Right atrium auricular region (tissue), 2 donors: ENCODE data around the gene CTTNBP2. TPM values are rescaled to one million over a fixed set of nuclear protein-coding genes. Genes with fewer than 3 reads are reported as not detected.

ENCODE experiments used
- DNase-seq: peaks from one replicate; pipeline ENCODE4 v3.0.0-alpha.2; 2019; ENCODE audit warnings: low spot score
- H3K27ac ChIP-seq, 2 donors: fragments of 200-600 bp; sonication (generic); 1 replicate in 1 of 2; 2 replicates in 1 of 2; pipeline ENCODE4 v1.5.1; 2016 to 2019
- H3K27me3 ChIP-seq, 2 donors: fragments of 200-600 bp; sonication (generic); one replicate each; pipeline versions ENCODE4 v1.5.1 to v1.6.0; 2017 to 2019
- H3K36me3 ChIP-seq: fragments of 200-600 bp; sonication (generic); one replicate; pipeline ENCODE4 v1.5.1; 2016
- H3K4me1 ChIP-seq, 2 donors: fragments of 200-600 bp; sonication (generic); one replicate each; pipeline versions ENCODE4 v1.5.1 to v1.6.0; 2017 to 2019
- H3K4me3 ChIP-seq, 2 donors: fragments of 200-600 bp; sonication (generic); 1 replicate in 1 of 2; 2 replicates in 1 of 2; pipeline ENCODE4 v1.5.1; 2017 to 2019; ENCODE audit warnings: mild to moderate bottlenecking in 1 of 2, moderate library complexity in 1 of 2
- H3K9me3 ChIP-seq, 2 donors: fragments of 200-600 bp; sonication (generic); one replicate each; pipeline ENCODE4 v1.5.1; 2019
- total RNA-seq, 2 donors: library from RNA; depleted of rRNA; stranded (reverse); fragments of >200 nt; gene quantifications; one replicate each; pipeline ENCODE4 v1.1.0, GENCODE V29; 2016
- TF ChIP-seq, protein P1 (sequence below), 2 donors: fragments of 200-600 bp; sonication (generic); IDR thresholded peaks; one replicate each; pipeline ENCODE4 v1.5.1; 2019; ENCODE audit warnings: antibody characterized with exemption in 2 of 2

CTTNBP2 gene
- total RNA-seq, 2 donors from 2014 or later = 4.4 to 4.6 TPM

GRCh38 chr7:117791877-117792780 lies 81.1 kb downstream of the CTTNBP2 start:
- peaks cover 4% of the 10 kb centered on the region for H3K36me3 ChIP-seq
- no peak for DNase-seq
- no peak overlapping the region for H3K4me3 ChIP-seq
- no peaks in the 10 kb centered on the region for H3K9me3 ChIP-seq
- H3K4me1 ChIP-seq = no peaks in the 10 kb centered on the region
- H3K27ac ChIP-seq = no peak overlapping the region
- no peaks in the 10 kb centered on the region for H3K27me3 ChIP-seq
- TF ChIP-seq, protein P1, sequence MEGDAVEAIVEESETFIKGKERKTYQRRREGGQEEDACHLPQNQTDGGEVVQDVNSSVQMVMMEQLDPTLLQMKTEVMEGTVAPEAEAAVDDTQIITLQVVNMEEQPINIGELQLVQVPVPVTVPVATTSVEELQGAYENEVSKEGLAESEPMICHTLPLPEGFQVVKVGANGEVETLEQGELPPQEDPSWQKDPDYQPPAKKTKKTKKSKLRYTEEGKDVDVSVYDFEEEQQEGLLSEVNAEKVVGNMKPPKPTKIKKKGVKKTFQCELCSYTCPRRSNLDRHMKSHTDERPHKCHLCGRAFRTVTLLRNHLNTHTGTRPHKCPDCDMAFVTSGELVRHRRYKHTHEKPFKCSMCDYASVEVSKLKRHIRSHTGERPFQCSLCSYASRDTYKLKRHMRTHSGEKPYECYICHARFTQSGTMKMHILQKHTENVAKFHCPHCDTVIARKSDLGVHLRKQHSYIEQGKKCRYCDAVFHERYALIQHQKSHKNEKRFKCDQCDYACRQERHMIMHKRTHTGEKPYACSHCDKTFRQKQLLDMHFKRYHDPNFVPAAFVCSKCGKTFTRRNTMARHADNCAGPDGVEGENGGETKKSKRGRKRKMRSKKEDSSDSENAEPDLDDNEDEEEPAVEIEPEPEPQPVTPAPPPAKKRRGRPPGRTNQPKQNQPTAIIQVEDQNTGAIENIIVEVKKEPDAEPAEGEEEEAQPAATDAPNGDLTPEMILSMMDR (IDR thresholded peaks at IDR 0.05) = no peak

- TF ChIP-seq, protein P1 (IDR thresholded peaks at IDR 0.05) = no peak
- H3K27me3 ChIP-seq = no peaks in the 10 kb centered on the region
These were observed 82.5 kb downstream of the CTTNBP2 start for GRCh38 chr7:117790731-117791130.

DNA sequence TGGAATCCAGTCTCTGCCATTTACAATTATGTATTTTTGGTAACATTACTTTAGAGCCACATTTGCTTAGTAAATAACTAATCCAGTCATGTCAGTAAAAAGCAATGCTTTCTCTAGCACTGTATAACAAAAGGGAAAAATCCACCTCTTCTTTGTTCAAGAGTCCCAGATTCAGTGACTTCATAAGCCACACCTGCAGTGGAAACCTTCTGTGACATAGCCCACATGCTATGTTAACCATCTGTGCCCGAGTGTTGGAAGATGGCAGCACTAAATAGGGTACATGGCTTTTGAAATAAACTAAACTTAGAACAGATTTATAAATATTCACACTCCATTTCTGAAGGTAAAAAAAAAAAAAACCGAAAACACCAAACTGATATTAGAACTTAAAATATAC lies 83.0 kb downstream of the CTTNBP2 start:
- peaks cover 4% of the 10 kb centered on the region for H3K36me3 ChIP-seq
- TF ChIP-seq, protein P1 (IDR thresholded peaks at IDR 0.05) = no peak
- no peaks in the 10 kb centered on the region for H3K9me3 ChIP-seq
- H3K27me3 ChIP-seq = no peaks in the 10 kb centered on the region
- no peak for DNase-seq
- H3K27ac ChIP-seq = no peak overlapping the region
- no peak overlapping the region for H3K4me3 ChIP-seq
- H3K4me1 ChIP-seq = no peaks in the 10 kb centered on the region

More at GRCh38 chr7:117790731-117791130, 82.5 kb downstream of the CTTNBP2 start:
- Histone ChIP-seq H3K36me3 (peaks cover 4% of the 10 kb centered on the region), H3K9me3 (no peaks in the 10 kb centered on the region), H3K4me1 (no peaks in the 10 kb centered on the region), H3K27ac (no peak overlapping the region), H3K4me3 (no peak overlapping the region)
- DNase-seq = no peak

GRCh38 chr7:117785431-117785830 lies 87.8 kb downstream of the CTTNBP2 start:
- peaks cover 0 to 8% of the 10 kb centered on the region in 2 donors for H3K4me1 ChIP-seq
- H3K9me3 ChIP-seq = no peaks in the 10 kb centered on the region
- TF ChIP-seq, protein P1 (IDR thresholded peaks at IDR 0.05) = no peak
- no peak overlapping the region for H3K4me3 ChIP-seq
- no peaks in the 10 kb centered on the region for H3K27me3 ChIP-seq
- DNase-seq = no peak
- no peaks in the 10 kb centered on the region for H3K36me3 ChIP-seq
- H3K27ac ChIP-seq = no peak overlapping the region

DNA sequence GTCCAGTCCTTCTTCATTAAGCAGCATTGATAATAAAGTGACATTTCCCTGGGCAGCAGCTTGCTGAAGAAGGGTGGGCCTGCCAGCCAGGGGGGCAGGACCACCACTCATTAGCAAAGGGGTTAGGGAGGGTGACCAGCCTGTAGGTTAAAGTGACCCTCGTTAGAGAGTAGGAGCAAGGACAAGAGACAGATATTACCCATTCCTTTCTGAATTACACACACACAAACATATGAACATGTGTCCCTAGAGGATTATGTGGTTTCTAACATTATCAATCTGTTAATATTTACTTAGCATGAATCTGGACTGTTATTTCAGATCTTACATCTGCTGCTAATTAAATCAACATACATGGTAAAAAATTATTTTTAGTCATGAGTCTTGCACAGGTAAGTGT lies 88.9 kb downstream of the CTTNBP2 start:
- Histone ChIP-seq H3K9me3 (no peaks in the 10 kb centered on the region), H3K27ac (no peak overlapping the region), H3K27me3 (no peaks in the 10 kb centered on the region), H3K36me3 (no peaks in the 10 kb centered on the region), H3K4me3 (no peak overlapping the region), H3K4me1 (peaks cover 0 to 8% of the 10 kb centered on the region in 2 donors)
- DNase-seq = no peak
- TF ChIP-seq, protein P1 (IDR thresholded peaks at IDR 0.05) = no peak
